Sigmoid colon (tissue), 7 donors: ENCODE results near the gene TNNT3. TPM values are rescaled to one million over a fixed set of nuclear protein-coding genes. Genes with fewer than 3 reads are reported as not detected.

Source experiments
- DNase-seq: peaks from one replicate; pipeline ENCODE4 v3.0.0-alpha.2; 2019
- H3K27ac ChIP-seq, 4 donors: fragments of 200-600 bp; sonication (generic); one replicate each; pipeline ENCODE4 v1.5.1; 2016 to 2019; ENCODE audit warnings: mild to moderate bottlenecking in 1 of 4
- H3K27me3 ChIP-seq, 3 donors: fragments of 200-600 bp; sonication (generic); one replicate each; pipeline ENCODE4 v1.5.1; 2019; ENCODE audit warnings: mild to moderate bottlenecking in 1 of 3
- H3K36me3 ChIP-seq, 4 donors: fragments of 200-600 bp; sonication (generic); one replicate each; pipeline ENCODE4 v1.5.1; 2016 to 2019
- H3K4me1 ChIP-seq, 4 donors: fragments of 200-600 bp; sonication (generic); one replicate each; pipeline ENCODE4 v1.5.1; 2017 to 2019
- H3K4me3 ChIP-seq, 4 donors: fragments of 200-600 bp; sonication (generic); one replicate each; pipeline ENCODE4 v1.5.1; 2017 to 2019; ENCODE audit warnings: mild to moderate bottlenecking in 2 of 4, moderate library complexity in 1 of 4
- H3K9me3 ChIP-seq, 4 donors: fragments of 200-600 bp in 3 of 4; sonication (generic) in 3 of 4; one replicate each; pipeline versions ENCODE4 v1.5.1 to v1.6.1; 2013 to 2019
- CTCF ChIP-seq, 4 experiments: fragments of 450-650 bp in 3 of 4; fragments of 200-600 bp in 1 of 4; IDR thresholded peaks; one replicate each; pipeline ENCODE4 v1.5.1; 2016 to 2019; ENCODE audit warnings: antibody characterized with exemption in 4 of 4, mild to moderate bottlenecking in 3 of 4, moderate library complexity in 2 of 4
- EP300 ChIP-seq, 4 donors: sonication (generic); formaldehyde crosslinking; IDR thresholded peaks; one replicate each; pipeline ENCODE4 v1.6.1; 2017; ENCODE audit warnings: antibody characterized with exemption in 4 of 4
- POLR2A ChIP-seq, 2 donors: fragments of 450-650 bp; IDR thresholded peaks; one replicate each; pipeline ENCODE4 v1.6.1; 2016; ENCODE audit warnings: antibody characterized with exemption in 2 of 2, mild to moderate bottlenecking in 2 of 2, moderate library complexity in 2 of 2
- POLR2AphosphoS5 ChIP-seq, 4 donors: sonication (generic); formaldehyde crosslinking; IDR thresholded peaks; one replicate each; pipeline ENCODE4 v1.6.1; 2017; ENCODE audit warnings: antibody characterized with exemption in 4 of 4
- WGBS, 2 donors: extraction: QIAGEN DNeasy Blood & Tissue Kit; methylation state at CpG; one replicate each; pipeline ENCODE4 v1.1.7; 2013; 5-methylcytosine and 5-hydroxymethylcytosine counted together
- intact Hi-C: fragments of 100-400 bp; cut with DNase I; formaldehyde crosslinking; loops from one replicate; pipeline ENCODE4 v1.15.1; 2023
- polyA plus RNA-seq, 3 donors: library from polyadenylated mRNA; stranded (reverse); fragments of 200-250 nt; gene quantifications; one replicate each; pipeline ENCODE4 v1.2.3, GENCODE V29; 2013
- total RNA-seq, 4 donors: library from RNA; depleted of rRNA; stranded (reverse); fragments of >200 nt; gene quantifications; one replicate each; pipeline ENCODE4 v1.1.0, GENCODE V29; 2016
- donor health status: healthy with polysubstance abuse.
- donor health status: Bipolar disorder and iron deficiency.
- donor health status: healthy.

Gene TNNT3
- total and polyA plus RNA-seq, 7 donors, result 1.2 to 17.2 (median 4.4) TPM; not detected in 1

GRCh38 chr11:1932681-1933080 lies 13.2 kb downstream of the TNNT3 start:
- 93 to 97% methylated on average over 4 of the region's 4 CpGs for WGBS, 2 donors
- Histone ChIP-seq H3K4me3 (no peak overlapping the region), H3K4me1 (no peaks in the 10 kb centered on the region), H3K27ac (no peak overlapping the region), H3K9me3 (no peaks in the 10 kb centered on the region), H3K27me3 (no peaks in the 10 kb centered on the region), H3K36me3 (no peaks in the 10 kb centered on the region)
- TF ChIP-seq CTCF (IDR thresholded peaks at IDR 0.05), result no peak
- TF ChIP-seq POLR2AphosphoS5 (IDR thresholded peaks at IDR 0.05), result no peak
- TF ChIP-seq EP300 (IDR thresholded peaks at IDR 0.05), result no peak
- TF ChIP-seq POLR2A (IDR thresholded peaks at IDR 0.05), result no peak
- intact Hi-C loops, result no loop called here
- DNase-seq, result no peak

DNA sequence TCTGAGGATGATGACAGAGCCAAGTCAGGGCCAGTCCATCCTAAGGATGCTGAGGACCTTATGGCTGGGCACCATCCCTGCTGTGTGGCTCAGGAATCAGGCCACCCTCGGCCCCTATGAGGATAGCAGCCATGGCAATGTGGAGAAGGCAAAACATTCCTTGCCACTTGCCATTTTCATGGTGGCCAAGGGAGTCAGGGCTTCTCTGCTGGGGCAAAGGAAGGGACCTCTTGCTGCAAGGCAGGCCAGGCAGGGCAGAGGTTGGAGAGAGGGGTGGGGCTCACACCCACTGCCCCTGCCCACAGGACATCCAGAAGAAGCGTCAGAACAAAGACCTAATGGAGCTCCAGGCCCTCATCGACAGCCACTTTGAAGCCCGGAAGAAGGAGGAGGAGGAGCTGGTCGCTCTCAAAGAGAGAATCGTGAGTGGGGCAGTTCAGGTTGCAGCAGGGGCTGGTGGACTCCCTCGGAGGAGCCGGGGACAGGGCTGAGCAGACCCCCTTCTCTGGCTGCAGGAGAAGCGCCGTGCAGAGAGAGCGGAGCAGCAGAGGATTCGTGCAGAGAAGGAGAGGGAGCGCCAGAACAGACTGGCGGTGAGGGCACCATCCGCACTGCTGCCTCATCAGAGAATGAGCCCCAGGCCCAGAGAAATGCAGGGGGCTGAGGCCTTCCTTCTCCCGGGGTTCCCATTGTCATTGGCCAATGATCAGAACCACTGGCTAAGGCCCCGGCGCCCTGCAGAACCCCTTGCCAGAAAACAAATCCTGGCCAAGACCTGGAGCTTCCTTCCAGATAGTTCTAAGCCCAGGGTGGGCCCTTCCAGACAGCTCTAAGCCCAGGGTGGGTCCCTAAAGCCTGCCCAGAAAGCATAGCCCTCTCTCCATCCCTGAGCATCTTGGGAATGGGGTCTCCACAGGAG lies 14.2 kb downstream of the TNNT3 start:
- TF ChIP-seq EP300 (IDR thresholded peaks at IDR 0.05) (no peak), CTCF (IDR thresholded peaks at IDR 0.05) (no peak), POLR2AphosphoS5 (IDR thresholded peaks at IDR 0.05) (no peak), POLR2A (IDR thresholded peaks at IDR 0.05) (no peak)
- no peaks in the 10 kb centered on the region for H3K9me3 ChIP-seq
- H3K4me3 ChIP-seq, result no peak overlapping the region
- H3K4me1 ChIP-seq, result no peaks in the 10 kb centered on the region
- no peak for DNase-seq
- H3K27me3 ChIP-seq, result peaks cover 0 to 5% (median 0%) of the 10 kb centered on the region in 3 donors
- no peaks in the 10 kb centered on the region for H3K36me3 ChIP-seq
- intact Hi-C loops, result loop anchor here (2.0 kb wide), 1 partner anchor 23 kb away; no protein-coding TSS in a partner anchor
- no peak overlapping the region for H3K27ac ChIP-seq
- 82 to 88% methylated on average over 18 of the region's 18 CpGs for WGBS, 2 donors

- no peak overlapping the region for H3K27ac ChIP-seq
- H3K9me3 ChIP-seq, result no peaks in the 10 kb centered on the region
- WGBS, 2 donors, result 62 to 80% methylated on average over 24 of the region's 24 CpGs
- peaks cover 0 to 5% (median 0%) of the 10 kb centered on the region in 3 donors for H3K27me3 ChIP-seq
- H3K4me3 ChIP-seq, result no peak overlapping the region
- H3K4me1 ChIP-seq, result peaks cover 0 to 6% (median 3%) of the 10 kb centered on the region in 4 donors
- DNase-seq, result no peak
- TF ChIP-seq POLR2A (IDR thresholded peaks at IDR 0.05), result no peak
- TF ChIP-seq POLR2AphosphoS5 (IDR thresholded peaks at IDR 0.05), result no peak
- no peak for TF ChIP-seq EP300 (IDR thresholded peaks at IDR 0.05)
- TF ChIP-seq CTCF (IDR thresholded peaks at IDR 0.05), result no peak
- no peaks in the 10 kb centered on the region for H3K36me3 ChIP-seq
- intact Hi-C loops, result loop anchor here (2.0 kb wide), 1 partner anchor 24 kb away; no protein-coding TSS in a partner anchor
Measured at GRCh38 chr11:1934335-1935155, 15.0 kb downstream of the TNNT3 start.

DNA sequence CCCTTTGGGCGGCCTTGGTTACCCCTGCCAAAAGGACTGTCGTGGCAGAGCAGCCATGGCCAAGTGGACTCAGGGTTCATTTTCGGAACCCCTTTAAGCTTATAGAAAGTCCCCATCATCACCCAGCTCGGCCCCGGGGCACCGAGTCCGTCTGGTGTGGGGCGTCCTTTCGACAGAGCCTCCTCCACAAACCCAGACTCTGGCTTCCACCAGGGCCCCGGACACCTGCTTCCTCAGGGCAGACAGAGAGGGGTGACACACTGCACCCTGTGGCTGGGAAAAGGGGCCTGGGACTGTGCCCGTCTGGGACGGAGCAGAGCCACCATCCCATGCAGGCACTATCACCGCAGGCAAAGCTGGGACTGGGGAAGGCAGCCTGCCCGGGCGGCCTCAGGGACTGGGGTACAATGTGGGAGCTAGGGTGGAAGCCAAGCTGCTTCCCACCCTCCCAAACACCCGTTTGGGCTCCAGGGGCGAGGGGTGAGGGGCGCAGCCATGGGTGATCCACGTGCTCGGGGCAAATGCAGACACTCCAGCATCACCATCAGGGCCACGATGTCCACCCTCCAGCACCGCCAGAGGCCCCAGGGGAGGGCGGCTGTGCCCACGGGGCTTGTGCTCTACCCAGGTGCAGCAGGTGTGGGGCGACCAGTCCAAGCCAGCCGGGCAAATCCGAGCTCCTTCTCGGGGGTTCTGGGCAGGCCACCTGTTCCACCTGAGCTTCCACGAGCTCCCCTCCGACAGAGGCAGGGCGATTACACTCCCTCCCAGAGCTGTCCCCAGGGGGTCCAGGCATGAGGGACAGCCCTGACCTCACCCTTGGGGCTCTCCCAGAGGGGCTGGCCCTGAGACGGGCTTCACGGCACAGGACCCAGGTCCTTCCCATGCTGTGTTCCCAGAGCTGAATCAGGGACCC lies 15.9 kb downstream of the TNNT3 start:
- Histone ChIP-seq H3K4me3 (no peak overlapping the region), H3K27ac (no peak overlapping the region), H3K36me3 (no peaks in the 10 kb centered on the region), H3K9me3 (no peaks in the 10 kb centered on the region), H3K27me3 (peaks cover 0 to 5% (median 0%) of the 10 kb centered on the region in 3 donors), H3K4me1 (peaks cover 0 to 6% (median 3%) of the 10 kb centered on the region in 4 donors)
- intact Hi-C loops, result loop anchor here (2.0 kb wide), 1 partner anchor 25 kb away; no protein-coding TSS in a partner anchor
- TF ChIP-seq POLR2AphosphoS5 (IDR thresholded peaks at IDR 0.05) (no peak), EP300 (IDR thresholded peaks at IDR 0.05) (no peak), POLR2A (IDR thresholded peaks at IDR 0.05) (no peak), CTCF (IDR thresholded peaks at IDR 0.05) (no peak)
- no peak for DNase-seq
- WGBS, 2 donors, result 75 to 87% methylated on average over 33 of the region's 33 CpGs
